ENCODE results near the gene EDC3.

EDC3 gene

DNA sequence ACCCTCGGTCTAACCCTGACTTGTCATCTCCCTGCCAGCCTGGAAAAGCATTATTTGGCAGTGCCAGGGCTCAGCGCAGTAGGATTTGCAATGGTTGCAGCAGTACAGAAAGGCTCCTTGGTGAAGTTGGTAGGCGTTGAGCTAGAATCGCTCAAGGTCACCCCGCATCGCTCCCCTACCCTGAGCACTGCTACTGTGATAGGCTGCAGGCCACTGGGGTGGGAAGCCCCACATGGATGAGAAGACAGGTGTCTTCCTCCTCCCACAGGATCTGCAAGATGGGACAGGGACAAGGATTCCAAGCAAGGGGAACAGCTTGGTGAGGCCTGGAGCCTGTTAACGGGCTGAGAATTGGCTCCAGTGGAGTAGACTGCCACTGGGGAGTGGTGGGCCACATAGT, 69.5 kb downstream of the EDC3 start:
- DNase-seq (ENCODE audit: low read depth), result no peak

DNA sequence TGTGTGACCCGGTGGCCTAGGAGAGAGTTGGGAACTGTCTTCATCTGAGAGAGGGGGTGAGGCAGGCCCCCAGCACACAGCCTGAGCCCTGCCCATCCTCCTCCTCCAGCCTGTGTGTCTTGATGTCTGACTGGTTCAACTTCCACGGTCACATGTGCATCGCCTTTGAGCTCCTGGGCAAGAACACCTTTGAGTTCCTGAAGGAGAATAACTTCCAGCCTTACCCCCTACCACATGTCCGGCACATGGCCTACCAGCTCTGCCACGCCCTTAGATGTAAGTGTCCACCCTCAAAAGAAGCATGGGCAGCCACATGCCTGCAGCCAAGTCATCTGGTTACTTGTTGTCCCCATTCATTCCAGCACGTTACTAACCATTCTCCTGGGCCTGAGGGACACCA, 70.1 kb downstream of the EDC3 start:
- DNase-seq (ENCODE audit: low read depth), result no peak

DNA sequence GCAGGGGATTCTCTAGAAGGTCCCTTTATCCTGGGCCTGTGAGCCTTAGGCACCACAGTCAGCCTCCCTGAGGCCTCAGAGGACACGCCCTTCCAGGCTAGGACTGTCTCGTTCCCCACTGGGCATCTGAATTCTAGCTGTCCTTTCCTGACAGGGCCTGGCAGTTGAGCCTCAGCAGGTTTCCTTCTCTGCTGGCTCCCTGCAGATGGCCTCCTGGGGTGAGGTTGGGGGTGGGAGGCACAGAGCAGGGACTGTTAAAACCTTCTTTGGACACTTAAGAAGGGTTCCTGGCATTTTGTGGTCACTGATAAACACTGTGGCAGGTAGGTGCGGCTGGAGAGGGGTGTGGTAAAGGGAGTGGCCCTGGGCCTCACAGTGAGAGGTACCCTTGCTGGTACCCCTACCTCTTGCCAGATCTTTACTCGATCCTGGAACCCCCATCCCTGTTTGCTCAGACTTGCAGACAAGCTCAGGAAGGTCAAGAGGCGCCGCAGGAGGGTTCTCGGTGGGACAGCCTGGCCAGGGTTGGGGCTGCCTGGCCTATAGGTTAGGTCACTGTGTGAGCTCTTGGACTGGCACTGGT, 71.7 kb downstream of the EDC3 start:
- DNase-seq (ENCODE audit: low read depth), result no peak

DNA sequence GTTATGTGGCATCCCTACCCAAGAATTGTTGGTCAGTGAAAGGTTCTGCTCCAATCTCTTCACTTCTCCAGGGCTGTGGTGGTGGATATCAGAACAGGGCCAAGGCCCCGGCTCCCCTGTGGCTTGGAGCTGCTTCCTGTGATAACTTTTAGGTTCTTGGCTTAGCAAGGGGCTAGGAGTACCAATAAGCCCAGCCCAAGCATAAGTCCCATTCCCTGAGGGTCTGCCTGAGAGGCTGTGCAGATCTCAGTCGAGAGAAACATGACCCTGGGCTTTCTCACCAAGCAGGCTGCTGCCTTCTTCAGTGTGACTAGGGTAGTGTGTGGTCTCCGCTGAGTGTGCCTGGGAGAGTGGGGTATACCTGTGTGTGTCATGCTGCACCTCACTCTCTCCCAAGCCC, 73.1 kb downstream of the EDC3 start:
- DNase-seq (ENCODE audit: low read depth), result no peak

DNA sequence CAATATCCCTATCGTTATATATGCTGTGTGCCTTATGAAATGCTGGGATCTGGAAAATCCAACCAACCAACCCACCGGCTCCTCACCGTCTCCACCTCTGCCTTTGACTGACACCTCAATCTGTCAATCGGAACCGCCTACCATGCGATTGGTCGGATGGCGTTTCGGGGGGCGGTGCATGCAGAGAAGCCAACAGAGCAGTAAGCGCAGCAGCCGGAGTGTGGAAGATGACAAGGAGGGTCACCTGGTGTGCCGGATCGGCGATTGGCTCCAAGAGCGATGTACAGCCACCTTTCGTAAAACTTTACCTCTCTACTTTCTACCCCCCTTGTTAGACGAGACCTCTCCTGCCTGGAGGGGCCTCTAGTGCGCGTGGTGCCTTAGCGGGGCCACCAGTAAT, 73.9 kb downstream of the EDC3 start:
- DNase-seq (ENCODE audit: low read depth), result no peak

DNA sequence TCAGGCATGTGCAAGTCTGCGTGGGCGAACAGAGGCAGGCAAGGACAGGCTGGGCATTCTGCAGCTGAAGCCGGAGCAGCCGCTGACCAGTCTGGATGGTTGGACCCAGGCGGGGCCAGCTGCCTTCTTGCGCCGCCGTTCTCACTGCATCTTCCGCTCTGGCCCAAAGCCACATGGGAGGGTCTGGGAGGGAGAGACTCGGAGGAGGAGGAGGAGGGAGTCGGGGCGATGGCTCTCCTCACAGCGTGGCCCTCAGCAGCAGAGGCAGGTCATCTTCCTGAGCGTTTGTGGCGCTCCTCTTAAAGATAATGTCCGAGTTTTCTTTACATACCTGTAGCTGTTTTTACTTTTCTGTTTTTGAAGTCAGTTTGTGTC, 74.3 kb downstream of the EDC3 start:
- DNase-seq (ENCODE audit: low read depth), result no peak

DNA sequence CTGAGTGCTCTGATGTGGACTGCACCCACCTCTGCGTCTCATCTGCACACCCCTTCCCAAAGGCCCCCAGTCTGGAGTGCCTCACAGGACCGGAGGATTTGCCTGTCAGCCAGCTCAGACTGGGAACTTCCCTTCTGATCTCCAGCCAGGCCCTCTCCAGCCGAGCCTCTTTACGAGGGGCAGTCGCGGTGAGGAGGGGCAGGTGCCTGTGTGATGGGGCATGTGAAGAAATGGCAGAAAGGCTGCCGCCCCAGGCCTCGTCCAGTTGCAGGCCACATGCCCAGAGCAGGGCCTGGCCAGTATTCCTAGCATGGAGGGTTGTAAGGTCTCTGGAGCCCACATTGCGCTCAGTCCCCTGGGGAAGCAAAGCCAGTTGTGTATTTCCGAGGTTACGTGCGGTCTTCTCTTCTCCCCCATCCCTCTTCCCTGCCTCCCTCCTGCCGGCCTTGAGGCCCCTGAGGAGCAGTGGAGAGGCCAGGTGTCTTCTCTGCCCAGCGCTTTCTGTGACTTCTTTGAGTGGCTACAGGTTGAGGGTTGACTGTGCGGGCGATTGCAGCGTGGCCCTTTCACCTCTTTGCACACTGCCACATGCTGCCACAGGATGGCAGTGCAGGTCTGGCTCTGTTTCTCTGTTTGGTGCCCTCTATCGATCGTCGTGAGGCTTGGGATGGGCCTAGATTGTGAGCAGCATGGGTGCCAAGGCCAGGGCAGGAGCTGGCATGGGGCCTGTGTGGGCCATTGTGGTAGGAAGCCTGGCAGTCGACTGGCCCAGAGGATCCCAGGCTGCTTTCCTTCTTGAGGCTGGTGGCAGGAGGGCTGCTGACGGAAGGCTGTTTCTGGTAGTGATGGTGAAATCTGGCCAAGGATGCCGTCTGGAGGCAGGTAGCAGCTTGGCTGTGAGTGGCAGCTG, 74.9 kb downstream of the EDC3 start:
- peak; percentile 50 for DNase-seq (ENCODE audit: low read depth)

DNA sequence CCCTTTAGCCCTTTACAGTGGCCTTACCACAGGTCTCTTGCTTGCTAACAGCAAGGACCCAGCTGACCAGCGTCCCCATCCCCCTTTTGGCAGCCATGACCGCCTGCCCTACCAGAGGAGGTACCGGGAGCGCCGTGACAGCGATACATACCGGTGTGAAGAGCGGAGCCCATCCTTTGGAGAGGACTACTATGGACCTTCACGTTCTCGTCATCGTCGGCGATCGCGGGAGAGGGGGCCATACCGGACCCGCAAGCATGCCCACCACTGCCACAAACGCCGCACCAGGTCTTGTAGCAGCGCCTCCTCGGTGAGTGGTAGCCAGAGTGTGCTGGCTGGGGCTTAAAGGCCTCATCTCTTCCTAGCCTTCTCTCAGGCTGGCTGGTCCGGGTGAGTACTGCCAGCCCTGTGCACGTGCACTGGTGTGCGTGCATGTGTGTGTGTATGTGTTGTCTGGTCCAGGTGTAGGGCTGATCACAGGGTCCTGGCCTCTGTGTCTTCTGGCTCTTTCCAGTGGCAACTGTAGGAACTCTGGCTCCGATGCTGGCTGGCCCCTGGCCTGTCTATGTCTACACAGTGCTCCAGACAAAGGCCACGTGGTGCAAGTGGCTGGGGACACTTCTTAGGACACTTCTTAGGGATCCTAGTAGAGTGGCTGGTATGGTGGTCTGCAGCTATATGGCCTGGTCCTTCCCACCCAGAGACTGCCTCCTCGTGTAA, 75.7 kb downstream of the EDC3 start:
- no peak for DNase-seq (ENCODE audit: low read depth)

DNA sequence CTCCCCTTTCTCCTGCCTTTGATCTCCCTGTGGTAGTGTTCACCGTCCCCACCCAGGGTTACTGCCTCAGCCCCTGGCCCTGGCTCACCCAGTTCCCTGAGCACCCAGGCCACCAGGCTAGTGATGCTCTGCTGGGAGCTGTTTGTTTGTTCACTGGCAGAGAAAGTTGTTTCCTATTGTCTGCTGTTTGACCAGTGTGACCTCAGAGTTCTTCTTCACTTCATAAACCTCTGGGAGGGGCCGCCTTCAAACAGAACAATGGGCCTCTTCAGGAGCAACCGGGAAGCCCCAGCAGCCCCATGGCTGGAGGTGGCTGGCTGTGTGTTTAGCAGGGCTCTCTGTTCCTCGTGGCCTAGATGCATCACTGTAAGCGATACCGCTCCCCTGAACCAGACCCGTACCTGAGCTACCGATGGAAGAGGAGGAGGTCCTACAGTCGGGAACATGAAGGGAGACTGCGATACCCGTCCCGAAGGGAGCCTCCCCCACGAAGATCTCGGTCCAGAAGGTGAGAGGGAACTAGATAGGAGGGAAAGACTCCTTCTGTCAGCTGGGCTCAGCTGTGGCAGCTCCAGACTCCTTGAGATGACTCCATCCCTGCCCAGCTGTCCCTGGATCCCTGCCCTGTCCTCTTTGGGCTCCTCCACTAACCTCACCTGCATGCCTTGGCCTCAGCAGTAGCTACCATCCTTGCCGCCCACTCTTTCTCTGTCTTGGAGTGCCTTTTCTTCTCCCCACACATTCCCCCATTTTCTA, 76.8 kb downstream of the EDC3 start:
- no peak for DNase-seq (ENCODE audit: low read depth)

DNA sequence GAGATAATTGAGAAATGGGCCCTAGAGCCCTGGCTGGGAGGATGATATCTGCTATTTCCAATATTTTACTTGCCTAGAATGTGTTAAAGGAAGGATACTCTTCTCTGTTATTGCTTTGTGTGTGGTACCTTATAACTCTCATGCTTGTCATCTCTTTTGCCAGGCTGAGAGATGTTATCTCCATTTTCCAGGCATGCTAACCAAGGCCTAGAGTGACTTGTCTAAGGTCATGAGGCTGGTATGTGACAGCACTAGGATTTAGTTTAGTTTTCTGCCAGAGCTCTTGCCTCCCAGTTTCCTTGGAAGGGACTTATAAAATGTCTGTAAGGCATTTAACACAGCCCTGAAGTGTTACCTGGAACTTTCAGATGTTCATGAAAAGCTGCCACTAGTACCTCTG, 78.8 kb downstream of the EDC3 start:
- no peak for DNase-seq (ENCODE audit: low read depth)

DNA sequence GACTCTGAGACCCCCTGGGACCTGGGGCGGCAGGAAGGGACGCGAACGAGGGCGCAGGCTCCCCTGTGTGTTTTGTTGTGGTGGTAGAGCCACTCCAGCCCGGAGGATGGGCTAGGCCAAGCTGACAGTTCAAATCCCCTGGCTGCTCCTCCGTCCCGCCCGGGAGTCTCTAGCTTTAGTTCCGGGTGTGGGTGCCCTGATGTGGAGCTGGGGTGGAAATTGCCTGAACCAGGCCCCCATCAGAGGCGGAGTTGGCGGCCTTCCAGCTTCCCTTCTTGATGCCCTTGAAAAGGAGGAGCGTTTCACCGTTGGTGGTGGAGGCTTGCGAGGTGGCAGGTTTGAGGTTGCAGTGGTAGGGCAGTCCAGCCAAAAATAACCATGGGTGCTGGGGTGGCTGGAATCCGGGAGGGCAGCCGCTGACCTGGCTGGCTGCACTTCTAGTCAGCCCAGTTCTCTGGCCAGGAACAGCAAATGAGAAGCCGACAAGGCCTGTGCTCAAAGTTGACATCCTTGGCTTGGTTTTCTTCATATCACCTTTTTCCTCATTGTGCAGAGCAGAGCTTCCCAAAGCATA, 79.4 kb downstream of the EDC3 start:
- peak; percentile 42 for DNase-seq (ENCODE audit: low read depth)

DNA sequence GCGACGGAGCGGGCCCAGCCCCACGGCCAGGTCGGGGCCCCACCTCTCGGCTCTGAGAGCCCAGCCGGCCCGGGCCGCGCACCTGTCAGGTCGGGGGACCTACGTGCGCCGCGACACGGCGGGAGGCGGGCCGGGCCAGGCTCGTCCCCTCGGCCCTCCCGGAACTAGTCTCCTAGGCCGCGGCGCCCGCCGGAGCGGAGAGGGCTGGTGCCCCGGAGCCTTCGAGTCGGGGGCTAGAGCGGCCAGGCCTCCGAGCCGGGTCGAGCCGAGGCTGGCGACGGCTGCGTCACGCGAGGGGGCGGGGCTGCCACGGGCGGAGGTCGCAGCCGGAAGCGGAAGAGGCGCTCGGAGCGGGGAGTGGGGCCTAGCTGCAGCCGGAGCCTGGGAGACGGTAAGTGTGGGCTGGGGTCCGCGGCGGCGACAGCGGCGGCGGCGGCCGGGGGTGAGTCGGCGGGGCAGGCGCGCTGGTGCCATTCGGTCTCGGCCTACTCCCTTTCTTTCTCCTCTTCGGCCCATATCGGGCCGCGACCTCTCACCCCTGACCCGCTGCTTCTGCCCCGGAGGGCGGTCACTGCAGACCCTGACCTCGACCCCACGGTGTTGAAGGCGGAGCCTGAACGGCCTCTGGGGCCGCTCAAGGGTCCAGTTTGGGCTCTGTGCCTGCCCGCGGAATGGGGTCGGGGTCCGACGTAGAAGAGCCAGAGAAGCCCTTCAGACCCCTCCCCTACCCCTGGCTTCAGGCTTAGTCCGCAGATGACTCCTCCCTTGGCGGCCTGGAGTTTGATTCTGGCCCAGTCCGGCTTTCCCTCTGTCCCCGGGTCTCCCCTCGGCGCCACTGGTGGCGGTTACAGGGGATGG, 80.1 kb downstream of the EDC3 start, which contains the start of gene CLK3:
TSS of gene CLK3 (plus strand) at position 329 of the 858 bp plus-strand sequence. CDS start 3,361 bp downstream, outside the sequence.
- peak; percentile 94 for DNase-seq (ENCODE audit: low read depth)

DNA sequence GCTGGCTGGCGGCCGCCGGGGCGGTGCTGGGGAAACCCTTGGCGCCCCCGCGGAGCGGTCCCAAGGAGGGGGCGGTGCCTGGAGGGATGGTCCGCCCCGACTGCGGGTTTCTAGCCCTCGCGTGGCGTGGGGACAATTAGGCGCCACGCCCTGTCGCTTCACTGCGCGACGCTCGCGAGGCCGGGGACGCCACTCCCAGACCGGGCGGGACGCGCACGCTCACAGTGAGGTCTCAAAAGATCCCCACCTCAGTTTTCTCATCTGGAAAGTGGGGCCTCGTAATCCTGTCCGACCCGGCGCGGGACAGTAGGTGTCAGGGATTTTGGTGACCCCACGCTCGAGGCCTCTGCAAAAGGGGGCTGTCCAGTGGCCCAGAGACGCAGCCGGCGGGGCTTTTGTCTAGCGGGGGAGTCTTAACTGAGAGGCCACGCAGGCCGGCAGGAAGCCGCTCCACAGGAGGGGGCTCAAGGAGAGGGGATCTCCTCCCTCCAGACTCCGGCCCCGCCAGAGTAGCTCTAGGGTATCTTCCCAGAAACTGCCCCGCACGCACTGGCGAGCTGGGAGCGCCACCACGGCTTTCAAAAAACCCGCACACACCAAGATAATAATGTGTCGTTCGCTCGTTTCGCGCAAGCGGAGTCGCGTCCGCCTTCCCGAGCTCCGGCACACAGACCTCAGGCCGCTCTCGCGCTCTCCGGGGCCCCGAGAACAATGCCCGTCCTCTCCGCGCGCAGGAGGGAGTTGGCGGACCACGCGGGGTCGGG, 80.9 kb downstream of the EDC3 start:
- DNase-seq (ENCODE audit: low read depth), result peak; percentile 84

DNA sequence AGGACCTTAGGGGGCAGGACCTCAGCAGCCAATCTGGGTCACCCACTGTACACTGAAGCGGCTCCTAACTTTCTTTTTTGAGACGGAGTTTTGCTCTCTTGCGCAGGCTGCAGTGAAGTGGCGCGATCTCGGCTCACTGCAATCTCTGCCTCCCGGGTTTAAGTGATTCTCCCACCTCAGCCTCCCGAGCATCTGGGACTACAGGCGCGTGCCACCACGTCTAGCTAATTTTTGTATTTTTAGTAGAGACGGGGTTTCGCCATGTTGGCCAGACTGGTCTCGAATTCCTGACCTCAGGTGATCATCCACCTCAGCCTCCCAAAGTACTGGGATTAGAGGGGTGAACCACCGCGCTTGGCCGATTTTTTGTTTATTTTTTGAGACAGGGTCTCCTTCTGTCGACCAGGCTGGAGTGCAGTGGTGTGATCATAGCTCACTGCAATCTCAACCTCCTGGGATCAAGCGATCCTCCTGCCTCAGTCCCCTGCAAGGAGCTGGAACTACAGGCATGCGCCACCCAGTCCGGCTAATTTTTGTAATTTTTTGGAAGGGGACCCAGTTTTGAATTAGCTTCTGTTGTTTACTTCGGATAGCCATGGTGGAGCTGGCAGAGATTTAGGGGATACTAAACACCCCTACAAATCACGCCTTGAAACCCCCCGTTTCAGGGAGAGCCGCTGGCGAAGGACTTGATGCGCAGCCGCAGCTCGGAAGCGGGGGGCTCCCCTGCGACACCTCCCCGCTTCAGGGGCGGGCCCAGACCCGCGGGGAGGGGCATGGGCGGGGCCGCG, 81.7 kb downstream of the EDC3 start:
- no peak for DNase-seq (ENCODE audit: low read depth)

DNA sequence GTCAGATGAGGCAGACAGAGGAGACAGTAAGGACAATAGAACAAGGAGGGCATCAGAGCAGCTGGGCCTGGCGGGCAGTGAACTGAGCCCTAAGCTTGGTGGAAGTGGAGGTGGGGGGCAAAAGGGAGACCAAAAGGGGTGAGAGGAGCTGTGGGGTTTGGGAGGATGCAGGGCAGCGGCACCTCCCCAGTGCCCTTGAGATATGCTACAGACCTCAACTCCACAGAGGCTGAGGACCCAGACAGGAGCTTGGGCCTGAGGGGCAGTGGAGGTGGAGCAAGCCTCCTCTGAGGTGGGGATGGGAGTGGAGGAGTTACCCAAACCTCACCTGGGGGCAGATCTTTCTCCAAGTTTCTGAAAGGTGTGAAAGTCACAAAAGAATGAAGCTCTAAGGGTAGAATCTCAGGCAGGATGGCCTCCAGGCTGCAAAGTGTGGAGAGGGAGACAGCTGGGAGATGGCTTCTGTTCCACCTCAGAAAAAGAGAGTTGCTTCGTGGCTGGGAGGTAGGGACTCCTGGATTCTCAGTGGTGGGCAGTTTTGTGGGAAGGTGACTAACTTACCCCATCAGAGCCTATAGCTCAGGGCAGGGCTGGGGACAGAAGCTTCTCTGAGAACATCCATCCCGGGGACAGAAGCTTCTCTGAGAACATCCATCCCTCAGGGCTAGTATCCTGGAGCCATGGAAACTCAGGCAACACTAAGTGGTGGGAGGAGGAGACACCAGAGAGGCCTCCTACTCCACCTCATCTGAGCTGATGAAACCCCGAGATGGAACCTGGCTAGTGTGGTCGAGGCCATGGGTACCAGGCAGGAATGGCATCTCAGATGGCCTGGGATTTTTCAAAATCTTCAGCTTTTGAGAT, 82.5 kb downstream of the EDC3 start:
- DNase-seq (ENCODE audit: low read depth), result no peak

DNA sequence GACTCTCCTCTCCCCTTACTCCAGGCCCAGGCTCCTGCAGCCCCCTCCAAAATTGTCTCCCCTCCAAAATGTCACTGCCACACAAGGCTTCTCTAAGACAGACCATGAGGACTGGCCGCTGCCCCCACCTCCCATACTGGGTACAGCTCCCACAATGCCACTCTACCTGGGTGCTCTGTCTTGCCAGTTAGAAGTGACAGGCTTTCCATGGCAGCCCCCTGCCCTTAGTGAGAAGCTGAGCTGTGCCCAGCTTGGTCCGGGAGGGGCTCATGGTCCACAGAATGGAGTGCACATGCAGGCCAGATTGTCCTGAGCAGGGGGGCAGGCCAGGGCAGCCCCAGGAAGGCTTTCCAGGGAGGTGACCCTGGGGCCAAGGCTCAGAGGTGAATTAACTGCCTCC, 83.1 kb downstream of the EDC3 start:
- no peak for DNase-seq (ENCODE audit: low read depth)

DNA sequence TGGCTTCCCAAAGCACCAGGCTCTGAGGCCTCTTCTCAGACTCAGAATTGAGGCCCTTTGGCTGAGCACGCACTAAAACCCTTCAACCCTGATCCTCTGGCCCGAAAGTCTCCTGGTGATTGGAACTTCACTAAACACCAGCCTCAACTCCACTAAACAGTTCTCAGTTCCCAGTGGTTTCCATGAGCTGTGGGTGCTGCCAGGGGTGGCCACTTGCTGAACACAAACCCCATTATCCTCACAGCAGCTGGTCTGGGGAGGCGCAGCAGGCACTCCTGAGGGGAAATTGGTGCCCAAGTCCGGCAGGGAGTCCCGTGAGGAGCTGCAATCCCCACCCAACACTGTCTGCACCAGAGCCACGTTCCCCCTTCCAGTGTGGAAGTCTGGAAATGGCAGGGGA, 84.0 kb downstream of the EDC3 start:
- no peak for DNase-seq (ENCODE audit: low read depth)

DNA sequence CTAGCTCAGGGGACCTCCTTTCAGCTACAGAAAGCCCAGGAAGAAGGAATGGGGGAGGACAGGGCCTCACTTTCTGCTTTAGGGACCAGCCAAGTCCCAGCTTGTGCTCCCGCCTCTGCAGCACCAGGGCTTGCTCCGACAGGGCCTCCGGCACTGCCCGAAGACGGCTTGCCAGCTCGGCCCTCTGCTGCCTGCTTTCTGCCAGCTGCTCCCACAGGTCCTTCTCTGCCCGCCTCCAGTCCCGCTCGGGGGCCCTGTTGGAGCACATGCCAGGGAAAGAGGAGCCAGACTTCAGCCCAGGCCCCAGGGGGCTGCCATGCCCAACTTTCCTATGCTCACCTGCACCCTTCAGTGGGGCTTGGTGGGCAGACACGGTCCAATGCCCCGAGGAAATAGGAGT, 84.5 kb downstream of the EDC3 start:
- no peak for DNase-seq (ENCODE audit: low read depth)
